B cell (primary cell): Measurements from ENCODE around the gene MGMT.

ENCODE experiments used
- EZH2 ChIP-seq: IDR thresholded peaks from 2 replicates; pipeline ENCODE4 v1.6.1; 2012; ENCODE audit warnings: borderline replicate concordance, low read depth, mild to moderate bottlenecking, moderate library complexity, low read length; ENCODE audit not compliant: insufficient read depth, poor library complexity, severe bottlenecking
- TF ChIP-seq, protein P1 (sequence below): fragments of 200-600 bp; IDR thresholded peaks from one replicate; pipeline ENCODE4 v1.8.0; 2022; ENCODE audit warnings: antibody characterized with exemption, mild to moderate bottlenecking

GRCh38 chr10:129715805-129716204, 248.8 kb downstream of the MGMT start:
- TF ChIP-seq, protein P1, sequence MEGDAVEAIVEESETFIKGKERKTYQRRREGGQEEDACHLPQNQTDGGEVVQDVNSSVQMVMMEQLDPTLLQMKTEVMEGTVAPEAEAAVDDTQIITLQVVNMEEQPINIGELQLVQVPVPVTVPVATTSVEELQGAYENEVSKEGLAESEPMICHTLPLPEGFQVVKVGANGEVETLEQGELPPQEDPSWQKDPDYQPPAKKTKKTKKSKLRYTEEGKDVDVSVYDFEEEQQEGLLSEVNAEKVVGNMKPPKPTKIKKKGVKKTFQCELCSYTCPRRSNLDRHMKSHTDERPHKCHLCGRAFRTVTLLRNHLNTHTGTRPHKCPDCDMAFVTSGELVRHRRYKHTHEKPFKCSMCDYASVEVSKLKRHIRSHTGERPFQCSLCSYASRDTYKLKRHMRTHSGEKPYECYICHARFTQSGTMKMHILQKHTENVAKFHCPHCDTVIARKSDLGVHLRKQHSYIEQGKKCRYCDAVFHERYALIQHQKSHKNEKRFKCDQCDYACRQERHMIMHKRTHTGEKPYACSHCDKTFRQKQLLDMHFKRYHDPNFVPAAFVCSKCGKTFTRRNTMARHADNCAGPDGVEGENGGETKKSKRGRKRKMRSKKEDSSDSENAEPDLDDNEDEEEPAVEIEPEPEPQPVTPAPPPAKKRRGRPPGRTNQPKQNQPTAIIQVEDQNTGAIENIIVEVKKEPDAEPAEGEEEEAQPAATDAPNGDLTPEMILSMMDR = no peak
- TF ChIP-seq EZH2 = no peak
